Stimulated activated CD4-positive, alpha-beta T cell treated with anti-CD3 and anti-CD28 coated beads, Interleukin-12 subunit alpha, Interleukin-12 subunit beta, amount 100 ng/mL, for 24 hours (primary cell): Measurements from ENCODE around the gene ZFX.

Source experiments
- DNase-seq, 2 experiments: peaks; one replicate each; pipeline ENCODE4 v3.0.0-alpha.2; 2020; ENCODE audit warnings: low read depth in 2 of 2

The ZFX gene

DNA sequence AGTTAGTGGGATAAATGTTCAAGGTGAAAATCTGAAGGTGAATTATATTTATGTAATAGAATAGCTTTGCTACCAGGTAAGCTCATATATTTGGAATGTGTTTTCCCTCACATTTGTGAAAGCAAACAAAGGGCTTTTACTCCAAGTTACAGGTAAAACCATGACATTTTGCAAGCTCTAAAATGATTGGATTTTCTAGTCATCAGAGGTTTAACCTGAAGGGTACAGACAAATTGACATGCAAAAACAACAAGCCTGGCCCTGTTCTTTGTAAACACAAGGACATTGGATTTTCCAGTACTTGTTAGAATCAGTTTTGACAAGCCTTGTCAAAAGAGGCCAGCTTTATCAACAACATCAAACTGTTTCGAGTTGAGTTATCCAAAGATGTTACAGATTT lies 51.7 kb downstream of the ZFX start:
- DNase-seq: no peak

DNA sequence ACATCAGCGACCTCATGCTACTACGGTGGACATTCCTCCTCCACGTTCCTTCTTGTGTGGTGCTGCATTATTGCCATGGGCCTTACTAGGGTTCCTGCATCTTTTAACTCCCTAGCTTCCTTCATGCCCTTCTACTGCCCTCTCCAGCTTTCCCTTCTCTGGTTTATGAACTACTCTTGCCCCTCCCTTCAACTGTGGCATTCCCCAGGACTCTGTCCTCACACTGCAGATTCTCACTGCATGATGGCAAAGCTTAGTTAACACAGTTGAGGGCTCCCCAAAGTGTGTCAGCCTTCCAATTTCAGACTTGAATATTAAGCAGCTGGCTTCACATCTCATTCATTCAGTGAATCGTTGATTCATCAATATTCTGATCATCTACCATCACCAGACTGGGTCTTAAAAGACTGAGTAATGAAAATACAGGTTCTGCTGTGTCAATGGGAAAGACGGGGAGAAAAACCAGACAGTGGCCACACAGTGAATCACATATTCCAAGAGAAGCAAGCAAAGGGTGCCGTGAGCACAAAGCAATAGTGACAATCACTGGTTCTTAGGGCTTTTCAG lies 53.0 kb downstream of the ZFX start:
- DNase-seq: no peak

DNA sequence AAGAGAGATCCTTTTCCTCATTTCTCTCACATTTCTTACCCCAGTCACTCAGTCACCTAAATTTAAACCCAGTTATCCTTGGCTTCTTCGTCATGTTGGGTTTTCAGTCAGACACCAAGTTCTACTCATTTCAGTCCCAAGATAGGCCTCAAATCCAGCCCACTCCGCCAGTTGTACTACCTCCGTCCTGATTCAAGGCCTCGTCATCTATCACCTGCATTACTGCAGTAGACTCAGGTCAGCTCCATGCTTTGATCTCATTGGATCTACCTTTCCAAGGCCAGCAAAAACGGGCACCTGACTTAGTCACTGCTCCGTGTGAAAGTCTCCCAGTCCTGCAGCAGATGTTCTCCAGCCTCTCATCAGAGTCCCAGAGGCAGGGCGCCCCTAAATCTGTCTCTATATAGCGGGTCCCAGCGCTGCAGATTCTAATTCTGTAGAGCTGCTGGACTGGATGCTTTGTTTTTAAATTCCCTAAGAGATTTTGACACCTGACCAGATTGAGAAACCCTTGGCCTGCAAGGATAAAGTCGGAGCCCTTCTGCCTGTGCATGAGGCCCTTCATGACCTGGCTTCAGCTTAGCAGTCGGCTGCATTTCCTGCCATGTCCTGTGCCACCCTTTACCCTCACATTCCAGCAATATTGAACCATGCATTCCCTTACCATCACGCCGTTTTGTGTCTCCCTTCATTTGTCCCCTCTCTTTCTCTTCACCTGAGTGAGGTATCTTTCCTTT lies 53.7 kb downstream of the ZFX start:
- DNase-seq: no peak

DNA sequence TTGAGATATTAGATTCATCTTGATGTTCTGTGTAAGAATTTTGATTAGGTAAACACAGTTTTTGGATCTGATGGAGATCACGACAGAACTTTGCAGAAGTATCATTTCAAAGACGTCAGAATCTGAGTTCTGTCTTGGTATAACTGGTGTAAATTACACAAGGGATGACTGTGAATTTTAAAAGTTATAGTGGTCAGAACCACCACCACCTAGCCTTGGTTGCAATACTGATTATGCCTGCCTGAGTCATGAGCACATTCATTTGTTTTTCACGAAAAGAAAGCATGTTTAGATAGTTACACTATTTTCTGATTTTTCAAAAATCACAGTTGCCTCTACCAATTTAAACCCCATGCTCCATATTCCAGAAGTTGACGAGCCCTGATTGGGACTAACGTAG lies 54.8 kb downstream of the ZFX start:
- no peak for DNase-seq

DNA sequence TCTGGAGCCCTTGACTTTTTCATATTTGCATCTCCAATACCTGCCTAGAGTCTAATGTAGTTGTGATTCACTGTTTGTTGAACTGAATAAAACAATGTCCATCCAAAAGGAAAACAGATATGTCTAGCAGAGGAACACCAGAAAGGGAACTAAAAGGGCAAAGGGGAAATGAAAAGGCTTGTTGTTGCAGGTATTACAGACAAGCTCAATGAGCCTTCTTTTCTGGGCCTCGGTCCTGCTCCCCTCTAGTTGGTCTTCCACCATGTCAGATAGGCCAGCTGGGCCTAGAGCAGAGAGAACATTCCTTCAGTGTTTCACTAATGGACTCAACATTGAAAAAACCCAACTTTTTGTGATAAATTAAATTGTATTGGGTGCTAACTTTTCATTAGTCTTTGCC lies 55.4 kb downstream of the ZFX start:
- DNase-seq: no peak

DNA sequence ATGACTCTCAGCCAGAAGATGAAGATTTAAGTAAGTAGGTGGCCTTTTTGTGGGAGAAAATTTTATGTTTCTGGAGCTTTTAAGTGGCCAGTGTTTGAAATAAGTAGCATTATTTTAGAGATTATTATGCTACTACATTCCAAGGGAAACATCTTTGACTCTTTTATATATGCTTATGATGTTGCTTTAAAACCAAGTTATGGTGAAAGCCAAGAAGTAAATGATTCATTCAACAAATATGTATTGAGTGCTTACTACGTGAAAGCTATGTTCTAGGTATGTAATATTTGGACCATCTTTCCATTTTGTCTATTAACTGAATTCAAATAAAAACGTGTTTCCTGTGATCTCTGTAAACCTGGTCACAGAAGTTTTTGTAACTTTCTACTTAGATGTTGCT lies 58.3 kb downstream of the ZFX start:
- no peak for DNase-seq

DNA sequence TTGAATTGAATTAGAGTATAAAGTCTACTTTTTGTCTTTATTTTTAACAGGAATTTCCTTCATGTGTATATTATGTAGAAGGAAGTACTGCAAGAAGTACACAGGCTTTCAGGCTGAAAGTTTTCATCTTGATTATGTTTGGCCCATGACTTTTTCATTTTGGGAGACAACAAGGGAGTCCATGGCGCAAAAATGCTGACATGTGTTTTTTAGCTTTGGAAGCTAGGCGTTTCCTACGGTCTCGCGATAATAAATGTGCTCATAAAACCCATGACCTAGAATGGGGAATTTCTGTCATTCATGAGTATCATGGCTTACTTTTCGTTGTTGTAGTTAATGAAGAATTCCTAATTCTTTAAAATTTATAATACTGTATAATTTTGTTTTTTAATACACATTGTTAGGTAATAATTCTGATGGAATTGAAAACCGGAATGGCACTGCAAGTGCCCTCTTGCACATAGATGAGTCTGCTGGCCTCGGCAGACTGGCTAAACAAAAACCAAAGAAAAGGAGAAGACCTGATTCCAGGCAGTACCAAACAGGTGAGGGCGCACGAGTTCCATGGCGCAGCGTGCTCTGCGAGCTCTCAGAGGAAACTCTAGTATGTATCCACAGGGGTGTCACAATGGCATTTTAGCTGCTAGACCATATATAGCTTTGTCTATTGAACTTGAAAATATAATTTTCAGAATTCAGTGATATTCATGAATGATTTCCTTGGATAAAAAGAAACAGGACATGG lies 59.1 kb downstream of the ZFX start:
- DNase-seq: no peak

DNA sequence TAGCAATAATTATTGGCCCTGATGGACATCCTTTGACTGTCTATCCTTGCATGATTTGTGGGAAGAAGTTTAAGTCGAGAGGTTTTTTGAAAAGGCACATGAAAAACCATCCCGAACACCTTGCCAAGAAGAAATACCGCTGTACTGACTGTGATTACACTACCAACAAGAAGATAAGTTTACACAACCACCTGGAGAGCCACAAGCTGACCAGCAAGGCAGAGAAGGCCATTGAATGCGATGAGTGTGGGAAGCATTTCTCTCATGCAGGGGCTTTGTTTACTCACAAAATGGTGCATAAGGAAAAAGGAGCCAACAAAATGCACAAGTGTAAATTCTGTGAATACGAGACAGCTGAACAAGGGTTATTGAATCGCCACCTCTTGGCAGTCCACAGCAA lies 60.7 kb downstream of the ZFX start:
- no peak for DNase-seq

DNA sequence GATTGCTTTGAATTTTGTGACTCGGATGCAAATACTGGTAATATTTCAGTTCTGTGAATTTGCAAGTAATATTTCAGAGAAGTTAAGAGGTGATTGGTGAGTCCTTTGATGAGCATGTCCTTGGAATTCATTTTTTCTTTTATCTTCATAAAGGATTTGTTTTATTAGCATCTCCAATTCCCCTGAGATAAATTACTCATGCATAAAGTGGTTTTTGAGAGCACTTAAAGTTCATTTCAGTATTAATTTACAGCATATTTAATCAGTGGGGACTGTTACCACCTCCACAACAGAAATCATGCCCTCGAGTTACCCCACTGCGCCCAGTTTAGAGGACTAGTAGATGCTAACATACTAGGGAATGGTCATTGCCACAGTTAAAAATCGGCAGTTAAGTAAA lies 65.0 kb downstream of the ZFX start:
- DNase-seq: no peak

DNA sequence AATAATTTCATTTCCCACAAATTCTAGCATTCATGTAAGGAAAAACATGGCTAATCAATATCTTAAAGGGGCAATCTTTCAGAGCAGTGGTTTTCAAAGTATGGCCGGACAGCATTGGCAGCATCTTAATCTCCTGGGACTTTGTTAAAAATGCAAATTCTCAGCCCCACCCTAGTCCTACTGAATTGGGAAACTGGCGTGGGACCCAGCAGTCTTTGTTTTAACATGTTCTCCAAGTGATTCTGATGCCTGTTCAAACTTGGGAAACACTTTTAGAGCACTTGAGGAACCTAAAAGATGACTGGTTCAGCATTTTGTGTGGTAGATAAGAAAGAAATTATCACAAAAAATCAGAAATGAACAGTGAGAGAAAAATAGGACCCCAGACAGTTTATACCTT lies 65.7 kb downstream of the ZFX start:
- no peak for DNase-seq

DNA sequence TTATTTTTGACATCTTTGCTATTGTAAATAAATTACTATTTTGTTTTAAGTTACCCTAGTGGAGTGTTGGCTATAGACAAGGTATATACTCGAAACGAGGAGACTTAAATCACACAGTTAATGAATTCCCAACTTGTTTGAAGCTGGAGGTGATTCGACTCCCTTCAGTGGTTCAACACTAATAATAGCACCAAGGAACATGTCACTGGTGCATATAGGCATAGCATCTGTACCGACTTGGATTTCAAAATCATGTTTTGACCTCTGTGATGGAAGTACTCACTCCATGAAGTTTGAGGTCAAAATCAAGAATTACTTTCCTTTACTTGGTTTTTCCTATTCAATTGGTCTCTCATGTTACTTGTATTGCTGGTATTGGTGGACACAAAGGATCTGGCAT lies 66.5 kb downstream of the ZFX start:
- DNase-seq: no peak

DNA sequence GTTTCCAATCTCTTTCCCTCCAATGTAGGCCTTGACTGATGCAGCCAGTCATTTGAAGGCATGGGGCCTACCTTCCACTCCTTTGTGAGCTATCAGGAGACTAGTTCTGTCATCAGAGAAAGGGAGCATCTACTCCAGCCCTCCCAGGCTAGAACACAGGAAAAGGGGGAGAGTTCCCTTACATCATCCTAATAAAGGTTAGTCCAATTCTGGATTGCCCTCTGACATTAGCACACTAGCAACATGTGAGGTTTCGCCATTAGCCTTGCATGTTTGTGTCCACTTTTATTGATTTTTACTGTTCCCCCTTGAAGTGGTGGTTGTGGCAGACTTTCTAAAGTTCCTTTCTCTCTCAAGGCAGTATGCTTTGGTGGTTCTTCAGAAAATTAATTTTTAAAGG lies 67.3 kb downstream of the ZFX start:
- no peak for DNase-seq

DNA sequence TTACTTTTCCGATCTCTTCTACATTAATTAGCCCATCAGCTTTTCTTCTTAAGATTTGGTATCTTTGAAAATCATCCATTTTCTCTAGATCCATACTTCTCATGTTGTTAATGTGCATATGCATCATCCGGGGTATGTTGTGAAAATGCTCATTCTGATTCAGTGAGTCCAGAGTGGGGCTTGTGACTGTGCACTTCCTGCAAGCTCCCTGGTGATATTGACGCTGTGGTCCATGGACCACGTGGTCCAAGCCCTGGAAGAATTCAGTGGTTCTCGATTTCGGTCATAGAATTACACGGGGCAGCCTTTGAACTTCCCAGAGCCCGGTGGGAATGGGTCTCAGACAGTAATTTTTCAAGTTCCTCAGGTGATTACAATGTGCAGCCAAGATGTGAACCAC lies 69.8 kb downstream of the ZFX start:
- DNase-seq: no peak

DNA sequence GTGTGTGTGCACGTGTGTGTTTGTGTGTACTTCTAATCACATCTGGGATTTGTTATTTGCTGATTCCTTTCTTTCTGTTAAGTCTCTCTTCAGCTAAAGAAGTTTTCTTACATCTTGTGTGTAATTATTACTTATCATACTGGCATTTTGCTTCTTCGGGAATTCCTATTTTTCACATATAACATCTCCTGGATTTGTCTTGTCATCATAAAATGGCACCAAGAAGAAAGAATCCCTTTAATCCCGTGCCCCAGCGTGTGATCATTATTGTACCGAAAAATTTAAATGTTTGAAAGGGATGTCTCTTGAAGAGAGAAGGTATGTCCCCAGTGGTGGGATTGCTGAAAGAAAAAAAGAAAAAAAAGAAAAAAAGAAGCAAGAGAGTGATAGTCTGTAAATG lies 72.3 kb downstream of the ZFX start:
- DNase-seq: no peak

DNA sequence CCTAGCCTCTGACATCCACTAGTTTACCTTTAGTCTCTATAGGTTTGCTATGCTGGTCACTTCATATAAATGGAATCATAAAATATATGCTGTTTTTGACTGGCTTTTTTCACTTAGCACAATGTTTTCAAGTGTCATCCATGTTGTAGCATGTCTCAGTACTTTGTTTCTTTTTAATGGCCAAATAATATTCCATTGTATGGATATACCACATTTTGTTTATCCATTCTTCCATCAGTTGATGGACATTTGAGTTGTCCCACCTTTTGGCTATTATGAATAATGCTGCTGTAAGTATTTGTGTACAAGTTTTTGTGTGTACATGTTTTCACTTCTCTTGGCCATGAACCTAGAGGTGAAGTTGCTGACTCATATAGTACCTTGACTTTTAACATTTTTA lies 75.7 kb downstream of the ZFX start:
- DNase-seq: no peak

DNA sequence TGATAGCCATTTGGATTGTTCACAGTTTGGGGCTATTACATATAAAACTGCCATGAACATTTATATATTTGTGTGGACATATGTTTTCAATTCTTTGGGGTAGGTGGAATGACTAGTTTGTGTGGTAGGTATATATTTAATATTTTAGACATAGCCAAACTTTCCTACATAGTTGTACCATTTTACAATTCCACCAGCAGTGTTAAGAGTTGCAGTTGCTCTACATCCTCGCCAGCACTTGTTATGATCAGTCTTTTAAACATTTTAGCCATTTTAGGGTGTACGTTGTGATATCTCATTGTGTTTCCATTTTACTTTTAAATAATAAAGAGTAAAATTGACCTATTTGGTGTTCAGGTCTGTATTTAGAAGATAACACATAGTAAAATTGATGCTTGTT lies 76.6 kb downstream of the ZFX start:
- DNase-seq: no peak

DNA sequence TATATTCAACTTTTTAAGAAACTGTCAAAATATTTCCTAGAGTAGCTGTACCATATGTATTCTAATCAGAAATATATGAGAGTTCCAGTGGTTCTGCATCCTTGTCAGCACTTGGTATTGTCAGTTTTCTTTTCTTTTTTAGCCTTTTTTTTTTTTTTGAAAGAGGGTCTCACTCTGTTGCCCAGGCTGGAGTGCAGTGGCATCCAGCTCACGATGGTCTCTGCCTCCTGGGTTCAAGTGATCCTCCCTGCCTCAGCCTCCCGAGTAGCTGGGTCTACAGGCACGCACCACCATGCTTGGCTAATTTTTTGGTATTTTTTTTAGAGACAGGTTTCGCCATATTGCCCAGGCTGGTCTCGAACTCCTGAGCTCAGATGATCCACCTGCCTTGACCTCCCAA lies 79.1 kb downstream of the ZFX start:
- DNase-seq: no peak

DNA sequence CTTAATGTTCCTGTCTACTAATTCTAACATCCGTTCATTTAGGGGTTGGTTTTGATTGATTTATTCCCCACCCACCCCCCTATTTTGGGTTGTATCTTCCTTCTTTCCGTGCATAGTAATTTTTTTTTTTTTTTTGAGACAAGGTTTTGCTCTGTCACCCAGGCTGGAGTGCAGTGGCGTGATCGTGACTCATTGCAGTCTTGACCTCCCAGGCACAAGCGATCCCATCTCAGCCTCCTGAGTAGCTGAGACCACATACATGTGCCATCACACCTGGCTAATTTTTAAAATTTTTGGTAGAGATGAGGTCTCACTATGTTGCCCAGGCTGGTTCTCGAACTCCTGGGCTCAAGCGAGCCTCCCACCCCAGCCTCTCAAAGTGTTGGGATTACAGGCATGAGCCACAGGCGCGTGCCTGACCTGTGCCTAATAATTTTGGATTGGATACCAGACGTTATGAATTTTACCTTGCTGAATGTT lies 79.9 kb downstream of the ZFX start:
- DNase-seq: no peak

DNA sequence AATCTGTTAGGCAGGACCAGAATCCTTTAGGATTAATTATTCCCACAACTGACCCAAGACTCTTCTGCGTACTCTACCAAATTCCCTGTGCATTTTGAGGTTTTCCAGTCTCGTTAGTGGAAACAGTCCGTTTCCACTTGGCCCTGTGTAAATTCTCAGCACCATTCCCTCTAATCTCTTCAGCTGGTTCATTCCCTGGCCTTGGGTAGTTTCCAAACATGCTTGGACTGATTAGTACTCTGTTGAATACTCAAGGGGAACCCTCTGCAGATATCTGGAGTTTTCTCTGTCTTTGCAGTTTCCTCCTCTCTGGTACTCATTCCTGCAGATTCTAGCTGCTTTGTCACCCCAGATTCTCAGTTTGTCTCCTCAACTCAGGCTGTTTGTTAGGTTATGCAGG lies 80.4 kb downstream of the ZFX start:
- DNase-seq: no peak

DNA sequence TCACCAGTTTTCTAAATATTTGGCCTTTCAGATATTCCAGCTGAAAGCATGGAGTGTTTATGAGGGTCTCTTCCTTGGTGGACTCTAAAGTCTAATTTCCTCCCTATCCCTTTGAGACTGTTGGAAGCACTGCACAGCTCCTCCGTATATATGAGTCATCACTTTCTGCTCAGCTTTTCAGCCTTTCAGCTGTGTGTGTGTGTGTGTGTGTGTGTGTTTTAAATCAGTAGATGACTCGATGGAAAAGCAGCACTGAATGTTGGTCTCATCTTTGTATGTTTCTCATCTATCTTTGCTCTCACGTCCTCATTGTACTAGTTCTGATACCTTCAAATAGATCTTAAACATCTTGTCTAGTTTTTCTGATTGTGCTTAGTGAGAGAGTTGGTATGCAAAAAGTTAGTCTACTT lies 81.6 kb downstream of the ZFX start:
- no peak for DNase-seq

DNA sequence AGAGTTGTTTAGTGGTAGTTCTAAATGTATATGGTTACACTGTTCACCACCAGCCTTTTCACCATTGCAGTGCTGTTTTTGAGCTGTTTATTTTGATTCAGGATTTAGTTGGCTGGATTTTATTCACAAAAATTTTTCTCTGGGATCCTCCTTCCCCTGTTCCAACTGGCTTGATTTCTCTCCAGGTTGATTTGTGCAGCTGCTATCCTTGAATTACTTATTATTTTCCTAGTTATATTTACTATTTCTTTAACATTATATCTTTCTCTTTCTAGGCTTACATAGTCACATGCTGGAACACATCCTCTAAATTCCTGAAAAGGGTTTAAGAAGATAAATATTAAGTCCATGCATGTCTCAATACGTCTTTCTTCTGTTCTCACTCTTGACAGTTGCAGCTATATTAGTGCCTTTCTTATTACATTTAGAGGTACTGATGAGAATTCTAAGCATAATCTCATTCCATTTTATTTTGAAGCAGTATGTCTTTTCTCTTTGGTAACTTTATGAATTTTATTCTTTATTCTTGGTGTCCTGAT lies 82.2 kb downstream of the ZFX start:
- DNase-seq: no peak

DNA sequence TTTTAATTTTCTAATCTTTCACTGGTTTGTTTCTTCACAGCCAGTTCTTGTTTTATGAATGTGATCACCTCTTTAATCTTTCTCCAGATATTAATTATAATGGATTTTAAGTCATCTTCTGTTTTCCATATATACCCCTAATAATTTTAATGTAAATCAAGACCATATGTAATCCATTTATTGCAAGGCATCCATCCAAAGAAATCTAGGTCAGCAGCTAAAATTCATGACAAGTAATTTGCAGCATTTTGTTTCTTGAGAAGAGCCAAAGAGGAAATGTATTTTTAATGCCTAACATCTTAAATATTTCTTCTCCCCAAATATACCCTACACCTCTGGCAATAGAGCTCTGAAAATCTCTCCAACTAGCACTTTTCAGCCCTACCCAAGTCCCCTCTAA lies 83.3 kb downstream of the ZFX start:
- no peak for DNase-seq
